ENCODE results near the gene ZNF282. TPM values are rescaled to one million over a fixed set of nuclear protein-coding genes. Genes with fewer than 3 reads are reported as not detected.

ZNF282 gene
- polyA plus RNA-seq, 1 donor from 2014 or later: 17.7 TPM

- Histone ChIP-seq H3K9me2 (ENCODE audit: insufficient read depth, low read length) (no peaks in the 10 kb centered on the region), H3K27ac (ENCODE audit: low read length) (no peak overlapping the region), H3K36me3 (ENCODE audit: insufficient read depth, low read length) (no peaks in the 10 kb centered on the region), H3K9ac (ENCODE audit: low read length) (no peak overlapping the region), H3K27me3 (ENCODE audit: insufficient read depth, low read depth, low read length) (no peaks in the 10 kb centered on the region), H2AFZ (ENCODE audit: low read depth, low read length) (no peak overlapping the region), H3K79me2 (replicated peaks; ENCODE audit: insufficient read depth, low read length) (no peaks in the 10 kb centered on the region), H3K4me2 (ENCODE audit: low read length) (no peak overlapping the region), H3F3A (ENCODE audit: insufficient read depth, low read length, poor library complexity, severe bottlenecking) (no peaks in the 10 kb centered on the region), H3K9me3 (ENCODE audit: low read length) (no peaks in the 10 kb centered on the region), H3K4me3 (ENCODE audit: low read length) (no peak overlapping the region), H4K20me1 (ENCODE audit: insufficient read depth) (no peaks in the 10 kb centered on the region)
- TF ChIP-seq TAF1 (IDR thresholded peaks at IDR 0.05; ENCODE audit: low read depth) (no peak), EZH2 (IDR thresholded peaks at IDR 0.05; ENCODE audit: borderline replicate concordance, insufficient read depth, low read length, poor library complexity, severe bottlenecking) (no peak), SMC3 (conservative IDR thresholded peaks at IDR 0.05; ENCODE audit: poor library complexity) (no peak), POLR2AphosphoS5 (IDR thresholded peaks at IDR 0.05) (no peak), RAD21 (conservative IDR thresholded peaks at IDR 0.05) (no peak), CTCF (IDR thresholded peaks at IDR 0.05; ENCODE audit: poor library complexity, severe bottlenecking) (no peak), REST (IDR thresholded peaks at IDR 0.05; ENCODE audit: borderline replicate concordance) (no peak), MXI1 (conservative IDR thresholded peaks at IDR 0.05; ENCODE audit: poor library complexity, severe bottlenecking) (no peak), EP300 (conservative IDR thresholded peaks at IDR 0.05; ENCODE audit: poor library complexity, severe bottlenecking) (no peak)
These were observed 33.6 kb downstream of the ZNF282 start for GRCh38 chr7:149228831-149229471.

GRCh38 chr7:149229526-149229925 is 34.2 kb downstream of the ZNF282 start:
- no peaks in the 10 kb centered on the region for H3K79me2 ChIP-seq (replicated peaks; ENCODE audit: insufficient read depth, low read length)
- no peaks in the 10 kb centered on the region for H3K9me3 ChIP-seq (ENCODE audit: low read length)
- H3K4me3 ChIP-seq (ENCODE audit: low read length): no peak overlapping the region
- no peaks in the 10 kb centered on the region for H4K20me1 ChIP-seq (ENCODE audit: insufficient read depth)
- no peak overlapping the region for H3K27ac ChIP-seq (ENCODE audit: low read length)
- no peak overlapping the region for H3K9ac ChIP-seq (ENCODE audit: low read length)
- no peaks in the 10 kb centered on the region for H3K9me2 ChIP-seq (ENCODE audit: insufficient read depth, low read length)
- H2AFZ ChIP-seq (ENCODE audit: low read depth, low read length): no peak overlapping the region
- no peaks in the 10 kb centered on the region for H3K27me3 ChIP-seq (ENCODE audit: insufficient read depth, low read depth, low read length)
- no peak overlapping the region for H3K4me2 ChIP-seq (ENCODE audit: low read length)
- no peak for TF ChIP-seq SMC3 (conservative IDR thresholded peaks at IDR 0.05; ENCODE audit: poor library complexity)
- no peak for TF ChIP-seq EP300 (conservative IDR thresholded peaks at IDR 0.05; ENCODE audit: poor library complexity, severe bottlenecking)
- no peak for TF ChIP-seq CTCF (IDR thresholded peaks at IDR 0.05; ENCODE audit: poor library complexity, severe bottlenecking)
- TF ChIP-seq MXI1 (conservative IDR thresholded peaks at IDR 0.05; ENCODE audit: poor library complexity, severe bottlenecking): no peak
- TF ChIP-seq REST (IDR thresholded peaks at IDR 0.05; ENCODE audit: borderline replicate concordance): no peak
- TF ChIP-seq EZH2 (IDR thresholded peaks at IDR 0.05; ENCODE audit: borderline replicate concordance, insufficient read depth, low read length, poor library complexity, severe bottlenecking): no peak
- no peak for TF ChIP-seq TAF1 (IDR thresholded peaks at IDR 0.05; ENCODE audit: low read depth)
- TF ChIP-seq RAD21 (conservative IDR thresholded peaks at IDR 0.05): no peak
- TF ChIP-seq POLR2AphosphoS5 (IDR thresholded peaks at IDR 0.05): no peak
- H3K36me3 ChIP-seq (ENCODE audit: insufficient read depth, low read length): no peaks in the 10 kb centered on the region
- no peaks in the 10 kb centered on the region for H3F3A ChIP-seq (ENCODE audit: insufficient read depth, low read length, poor library complexity, severe bottlenecking)
